Retina (tissue), 1 donor: ENCODE data around the gene SCFD2.
"Not testable (repeated sequence)": the region's sequence is repeated elsewhere in the genome, so short reads cannot be mapped to it uniquely, and the experiment has no call there.

Experiments
- DNase-seq: peaks from one replicate; pipeline ENCODE4 v3.0.0-alpha.2; 2016

Gene SCFD2

GRCh38 chr4:53340145-53340544, 25.7 kb downstream of the SCFD2 start:
- DNase-seq: not testable (repeated sequence)

DNA sequence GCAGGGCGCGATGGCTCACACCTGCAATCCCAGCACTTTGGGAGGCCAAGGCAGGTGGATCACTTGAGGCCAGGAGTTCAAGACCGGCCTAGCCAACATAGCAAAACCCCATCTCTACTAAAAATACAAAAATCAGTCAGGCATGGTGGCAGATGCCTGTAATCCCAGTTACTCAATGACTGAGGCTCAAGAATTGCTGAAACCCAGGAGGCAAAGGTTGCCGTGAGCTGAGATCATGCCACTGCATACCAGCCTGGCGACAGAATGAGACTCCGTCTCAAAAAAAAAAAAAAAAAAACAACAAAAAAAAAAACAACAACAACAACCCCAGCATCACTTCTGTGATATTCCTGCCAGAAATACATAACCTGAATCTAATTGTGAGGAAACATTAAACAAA, 30.9 kb downstream of the SCFD2 start:
- DNase-seq: not testable (repeated sequence)

- DNase-seq: no peak
These were observed 39.3 kb downstream of the SCFD2 start for GRCh38 chr4:53326535-53326934.

GRCh38 chr4:53322696-53323095, 43.2 kb downstream of the SCFD2 start:
- no peak for DNase-seq

DNA sequence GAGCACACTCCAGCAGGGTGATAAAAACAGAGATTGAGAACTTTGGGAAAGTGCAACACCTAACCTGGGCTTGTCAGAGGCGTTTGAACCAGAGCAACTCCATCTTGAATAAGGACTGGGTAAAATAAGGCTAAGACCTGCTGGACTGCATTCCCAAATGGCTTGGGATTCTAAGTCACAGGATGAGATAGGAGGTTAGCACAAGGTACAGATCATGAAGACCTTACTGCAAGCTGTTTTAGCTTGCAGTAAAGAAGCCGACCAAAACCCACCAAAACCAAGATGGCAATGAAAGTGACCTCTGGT, 43.9 kb downstream of the SCFD2 start:
- DNase-seq: no peak

- peak; percentile 25 for DNase-seq
These were observed 44.5 kb downstream of the SCFD2 start for GRCh38 chr4:53321151-53321983.

DNA sequence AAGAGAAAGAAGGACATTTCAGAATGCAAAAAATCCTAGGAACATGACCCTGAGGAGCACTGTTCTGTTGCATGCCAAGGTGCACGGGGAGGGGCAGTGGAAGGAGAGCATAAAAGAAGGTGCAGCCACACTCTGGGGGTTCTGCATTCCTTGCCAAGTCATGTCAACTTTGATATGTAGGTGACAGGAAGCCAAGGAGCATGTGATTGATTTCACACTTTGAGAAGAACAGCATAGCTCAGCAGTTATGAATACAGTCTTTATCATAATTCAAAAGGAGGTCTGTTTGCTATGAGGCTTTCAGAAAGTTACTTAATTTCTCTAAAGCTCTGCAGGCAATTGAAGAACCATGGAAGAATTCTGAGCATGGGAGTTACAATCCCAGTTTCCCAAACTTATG, 50.6 kb downstream of the SCFD2 start:
- no peak for DNase-seq

DNA sequence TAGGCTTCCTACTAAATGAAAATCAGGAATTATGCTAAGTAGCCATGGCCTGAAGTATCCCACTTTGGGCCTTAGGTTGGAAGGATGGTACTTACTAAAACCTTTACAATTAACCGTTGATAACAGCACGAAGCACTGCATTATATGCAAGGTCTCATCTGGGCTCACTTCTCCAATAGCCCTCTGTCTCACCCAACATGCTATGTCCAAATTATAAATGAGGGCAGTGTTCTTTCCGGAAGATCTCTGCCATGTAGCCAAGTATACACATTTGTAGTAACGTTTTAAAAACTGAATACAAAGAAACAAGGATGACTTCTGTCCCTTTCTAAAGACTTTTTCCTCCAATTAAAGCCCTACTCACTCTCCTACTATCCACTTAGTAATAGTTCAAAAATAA, 51.6 kb downstream of the SCFD2 start:
- no peak for DNase-seq

GRCh38 chr4:53313510-53313909, 52.4 kb downstream of the SCFD2 start:
- DNase-seq: peak; percentile 19

DNA sequence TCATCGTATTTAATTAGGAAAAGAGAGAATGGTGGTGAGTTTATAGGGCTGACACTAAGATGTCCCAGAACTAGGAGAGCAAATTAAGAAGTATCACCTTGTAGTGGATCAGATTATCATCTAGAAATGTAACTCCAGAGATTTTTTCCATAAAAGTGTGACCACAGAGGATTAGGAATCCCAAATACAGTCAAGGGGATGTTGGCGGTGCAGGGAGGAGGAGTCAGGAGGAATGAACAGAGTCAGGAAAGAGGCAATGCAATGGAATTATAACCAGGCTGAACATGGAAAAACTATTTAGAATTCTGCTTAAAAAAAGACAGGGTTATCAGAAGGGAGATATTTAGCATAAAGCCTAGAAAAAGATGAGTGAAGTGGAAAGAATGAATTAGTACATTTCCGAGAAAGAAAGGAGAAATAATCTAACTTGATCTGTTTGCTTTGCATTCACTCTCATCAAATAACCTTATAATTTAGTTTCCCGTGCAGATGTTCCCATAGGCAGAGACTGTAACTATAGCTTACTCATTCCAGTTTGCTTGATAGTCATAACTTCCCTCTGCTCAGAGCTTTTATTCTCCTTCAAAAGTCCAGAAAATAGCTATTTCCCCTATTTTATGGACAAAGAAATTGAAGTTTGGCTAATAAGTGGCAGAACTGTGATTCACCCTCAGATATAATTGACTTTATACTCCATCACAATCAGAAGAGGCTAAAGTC, 56.4 kb downstream of the SCFD2 start:
- DNase-seq: no peak

GRCh38 chr4:53307819-53308780, 57.8 kb downstream of the SCFD2 start:
- DNase-seq: no peak

DNA sequence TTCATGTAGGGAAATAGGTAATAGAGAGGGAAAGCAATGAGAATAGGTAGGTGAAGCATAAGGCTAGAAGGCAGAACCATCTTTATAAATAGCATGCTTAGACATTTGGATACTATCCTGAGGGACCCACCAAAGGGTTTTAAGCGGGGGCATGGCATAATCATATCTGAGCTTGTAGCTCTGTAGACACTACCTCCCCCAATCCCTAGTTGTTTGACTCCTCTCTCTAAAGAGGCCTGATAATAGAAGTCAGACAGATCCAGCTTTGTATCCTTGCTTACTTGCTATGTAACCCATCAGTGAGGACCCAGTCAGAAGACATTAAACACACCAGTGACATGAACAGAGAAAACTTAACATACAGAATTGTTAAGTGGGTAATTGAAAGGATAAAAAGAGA, 58.7 kb downstream of the SCFD2 start:
- no peak for DNase-seq

DNA sequence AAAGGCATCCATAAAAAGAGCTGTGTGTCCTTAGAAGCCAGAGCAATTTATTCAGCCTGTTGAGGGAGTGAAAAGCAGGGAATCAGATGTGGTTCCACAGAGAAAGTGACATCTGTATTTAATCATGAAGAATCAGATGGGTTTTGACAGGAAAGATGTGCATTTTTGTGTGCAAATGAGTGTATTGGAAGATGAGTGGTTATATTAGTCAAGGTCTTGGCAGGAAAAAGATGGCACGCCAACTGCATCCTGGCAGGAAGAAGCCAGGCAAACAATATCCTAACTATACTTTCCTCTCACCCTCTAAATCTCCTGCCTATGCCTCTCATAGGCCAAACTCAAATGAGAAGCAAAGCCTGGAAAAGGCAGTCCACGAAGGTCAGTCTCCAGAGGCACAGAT, 59.1 kb downstream of the SCFD2 start:
- DNase-seq: no peak

DNA sequence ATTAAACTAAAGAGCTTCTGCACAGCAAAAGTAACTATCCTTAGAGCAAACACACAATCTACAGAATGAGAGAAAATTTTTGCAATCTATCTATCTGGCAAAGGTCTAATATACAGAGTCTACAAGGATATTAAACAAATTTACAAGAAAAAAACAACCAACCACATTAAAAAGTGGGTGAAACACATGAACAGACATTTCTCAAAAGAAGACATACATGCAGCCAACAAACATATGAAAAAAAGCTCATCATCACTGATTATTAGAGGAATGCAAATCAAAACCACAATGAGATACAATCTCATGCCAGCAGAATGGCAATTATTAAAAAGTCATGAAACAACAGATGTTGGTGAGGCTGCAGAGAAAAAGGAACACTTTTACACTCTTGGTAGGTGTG, 73.7 kb downstream of the SCFD2 start:
- not testable (repeated sequence) for DNase-seq

DNA sequence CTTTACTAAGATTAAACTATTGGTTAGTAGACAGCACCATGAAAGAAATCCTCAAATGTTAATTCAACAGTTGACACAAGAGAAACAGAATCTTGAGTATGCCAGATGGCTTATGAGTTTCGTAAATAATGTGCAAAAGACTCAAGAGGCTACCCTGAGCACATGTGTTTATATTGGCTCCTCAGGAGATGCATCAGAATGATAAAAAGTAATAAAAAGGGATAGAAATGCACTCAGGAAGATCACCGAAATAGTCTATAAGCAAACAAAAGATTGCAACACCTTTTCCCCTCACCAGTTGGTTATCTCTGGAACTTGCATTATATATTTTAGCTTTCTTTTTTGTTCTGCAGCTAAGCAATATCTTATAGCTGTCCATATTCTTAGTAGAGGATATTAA, 84.4 kb downstream of the SCFD2 start:
- no peak for DNase-seq

GRCh38 chr4:53280846-53281245, 85.0 kb downstream of the SCFD2 start:
- DNase-seq: no peak

GRCh38 chr4:53274609-53275268, 91.1 kb downstream of the SCFD2 start:
- no peak for DNase-seq

GRCh38 chr4:53273726-53274125, 92.1 kb downstream of the SCFD2 start:
- DNase-seq: no peak

GRCh38 chr4:53267026-53267425, 98.8 kb downstream of the SCFD2 start:
- no peak for DNase-seq

DNA sequence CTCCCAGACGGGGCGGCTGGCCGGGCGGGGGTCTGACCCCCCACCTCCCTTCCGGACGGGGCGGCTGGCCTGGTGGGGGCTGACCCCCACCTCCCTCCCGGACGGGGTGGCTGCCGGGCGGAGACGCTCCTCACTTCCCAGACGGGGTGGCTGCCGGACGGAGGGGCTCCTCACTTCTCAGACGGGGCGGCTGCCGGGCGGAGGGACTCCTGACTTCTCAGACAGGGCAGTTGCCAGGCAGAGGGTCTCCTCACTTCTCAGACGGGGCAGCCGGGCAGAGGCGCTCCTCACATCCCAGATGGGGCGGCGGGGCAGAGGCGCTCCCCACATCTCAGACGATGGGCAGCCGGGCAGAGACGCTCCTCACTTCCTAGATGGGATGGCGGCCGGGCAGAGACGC, 109.9 kb downstream of the SCFD2 start:
- DNase-seq: not testable (repeated sequence)

DNA sequence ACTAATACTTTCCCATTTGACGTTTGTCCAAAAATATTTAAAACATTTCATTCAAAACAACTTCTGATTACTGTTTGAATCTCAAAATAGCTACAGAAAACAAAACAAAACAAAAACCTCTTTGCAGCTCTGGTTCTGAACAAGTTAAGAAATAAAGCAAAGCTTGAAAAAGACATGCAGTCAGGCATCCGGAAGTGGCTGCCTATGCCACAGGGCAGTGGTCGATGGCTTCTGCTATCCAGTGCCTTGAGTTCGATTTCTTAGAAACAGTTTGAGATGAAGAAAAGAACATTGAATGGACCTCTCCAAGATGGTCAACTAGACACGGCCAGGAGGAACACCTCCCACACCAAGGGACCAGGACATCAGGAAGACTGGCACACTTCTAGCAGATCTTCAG, 125.3 kb downstream of the SCFD2 start:
- DNase-seq: no peak

DNA sequence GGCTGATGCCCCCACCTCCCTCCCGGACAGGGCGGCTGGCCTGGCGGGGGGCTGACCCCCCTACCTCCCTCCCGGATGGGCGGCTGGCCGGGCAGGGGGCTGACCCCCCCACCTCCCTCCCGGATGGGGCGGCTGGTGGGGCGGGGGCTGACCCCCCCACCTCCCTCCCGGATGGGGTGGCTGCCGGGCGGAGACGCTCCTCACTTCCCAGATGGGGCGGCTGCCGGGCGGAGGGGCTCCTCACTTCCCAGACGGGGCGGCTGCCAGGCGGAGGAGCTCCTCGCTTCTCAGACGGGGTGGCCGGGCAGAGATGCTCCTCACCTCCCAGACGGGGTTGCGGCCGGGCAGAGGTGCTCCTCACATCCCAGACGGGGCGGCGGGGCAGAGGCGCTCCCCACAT, 127.5 kb downstream of the SCFD2 start:
- not testable (repeated sequence) for DNase-seq

- not testable (repeated sequence) for DNase-seq
These were observed 128.1 kb downstream of the SCFD2 start for GRCh38 chr4:53237811-53238210.
